ENCODE data around the gene RAPGEFL1. TPM values are rescaled to one million over a fixed set of nuclear protein-coding genes. Genes with fewer than 3 reads are reported as not detected.
"Not testable (repeated sequence)": the region's sequence is repeated elsewhere in the genome, so short reads cannot be mapped to it uniquely, and the experiment has no call there.

The RAPGEFL1 gene
- total RNA-seq, 2 donors from 2014 or later, result 14.2 to 25.1 TPM

DNA sequence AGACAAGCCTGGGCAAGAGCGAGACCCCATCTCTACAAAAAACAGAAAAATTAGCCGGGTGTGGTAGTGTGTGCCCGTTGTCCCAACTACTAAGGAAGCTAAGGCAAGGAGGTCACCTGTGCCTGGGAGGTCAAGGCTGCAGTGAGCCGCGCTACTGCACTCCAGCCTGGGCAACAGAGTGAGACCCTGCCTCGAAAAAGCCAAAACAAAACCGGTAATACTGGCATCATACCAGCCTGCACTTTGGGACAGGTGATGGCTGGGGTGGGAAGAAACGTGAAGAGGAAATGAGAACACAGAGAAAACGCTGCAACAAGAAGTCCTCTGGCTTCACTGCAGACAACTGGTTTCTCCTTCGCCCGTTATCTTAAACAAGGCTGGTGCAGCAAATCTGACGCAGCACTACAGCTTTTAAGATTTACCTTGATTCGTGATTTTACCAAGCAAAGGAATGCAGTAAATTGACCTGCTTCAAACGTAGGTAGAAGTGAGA is 37.7 kb upstream of the RAPGEFL1 start:
- Histone ChIP-seq H3K4me3 (peak overlapping the region; percentile 63 to 80), H3K27me3 (replicated peaks; ENCODE audit: insufficient read depth) (no peaks in the 10 kb centered on the region), H3K36me3 (peaks cover 1 to 4% of the 10 kb centered on the region in 2 donors), H3K4me1 (replicated peaks) (no peaks in the 10 kb centered on the region), H3K27ac (peak overlapping the region; percentile 96 to 98), H3K9me3 (no peaks in the 10 kb centered on the region)
- TF ChIP-seq POLR2AphosphoS5 (IDR thresholded peaks at IDR 0.05), result no peak
- TF ChIP-seq CTCF (IDR thresholded peaks at IDR 0.05), result no peak
- no peak for TF ChIP-seq POLR2A (IDR thresholded peaks at IDR 0.05)
- 8% methylated on average over 14 of the region's 14 CpGs for WGBS
- intact Hi-C loops (cut with DNase I), result no loop called here
- DNase-seq (ENCODE audit: low spot score), result peak; percentile 33

- H3K27ac ChIP-seq; H3K4me1 ChIP-seq (replicated peaks); intact Hi-C loops (cut with DNase I); H3K4me3 ChIP-seq; H3K9me3 ChIP-seq; H3K36me3 ChIP-seq; H3K27me3 ChIP-seq (replicated peaks; ENCODE audit: insufficient read depth); DNase-seq (ENCODE audit: low spot score): not testable (repeated sequence)
- WGBS, result 89% methylated on average over 3 of the region's 3 CpGs
Observed at GRCh38 chr17:40143166-40143565, 34.1 kb upstream of the RAPGEFL1 start.

DNA sequence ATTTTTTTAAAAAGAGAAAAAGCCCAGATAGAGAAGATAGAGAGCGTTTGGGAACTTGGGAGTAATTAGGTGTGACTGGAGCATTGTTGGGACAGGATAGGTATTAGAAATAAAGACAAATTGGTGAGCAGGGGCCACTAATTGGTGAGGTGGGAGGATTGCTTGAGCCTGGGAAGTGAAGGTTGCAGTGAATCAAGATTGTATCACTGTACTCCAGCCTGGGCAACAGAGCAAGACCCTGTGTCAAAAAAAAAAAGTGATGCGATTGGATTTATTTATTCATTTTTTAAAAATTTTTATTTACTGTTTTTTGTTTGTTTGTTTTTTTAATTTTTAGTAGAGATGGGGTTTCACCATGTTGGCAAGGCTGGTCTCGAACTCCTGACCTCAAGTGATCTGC is 31.8 kb upstream of the RAPGEFL1 start:
- Histone ChIP-seq H3K4me3 (no peak overlapping the region), H3K36me3 (peaks cover 0 to 4% of the 10 kb centered on the region in 2 donors), H3K4me1 (replicated peaks) (peaks cover 4% of the 10 kb centered on the region), H3K27ac (no peak overlapping the region), H3K9me3 (no peaks in the 10 kb centered on the region), H3K27me3 (replicated peaks; ENCODE audit: insufficient read depth) (no peaks in the 10 kb centered on the region)
- DNase-seq (ENCODE audit: low spot score), result no peak
- TF ChIP-seq POLR2AphosphoS5 (IDR thresholded peaks at IDR 0.05), result no peak
- WGBS, result 94% methylated on average over 3 of the region's 3 CpGs
- intact Hi-C loops (cut with DNase I), result no loop called here

- intact Hi-C loops (cut with DNase I), result no loop called here
- peaks cover 0 to 10% of the 10 kb centered on the region in 2 donors for H3K36me3 ChIP-seq
- H3K9me3 ChIP-seq, result no peaks in the 10 kb centered on the region
- 88% methylated on average over 3 of the region's 3 CpGs for whole genome bisulfite sequencing
- H3K4me1 ChIP-seq (replicated peaks), result peaks cover 4% of the 10 kb centered on the region
- no peak overlapping the region for H3K4me3 ChIP-seq
- no peak overlapping the region for H3K27ac ChIP-seq
- no peak for DNase-seq (ENCODE audit: low spot score)
- TF ChIP-seq POLR2A (IDR thresholded peaks at IDR 0.05) (no peak), POLR2AphosphoS5 (IDR thresholded peaks at IDR 0.05) (no peak), CTCF (IDR thresholded peaks at IDR 0.05) (no peak)
- H3K27me3 ChIP-seq (replicated peaks; ENCODE audit: insufficient read depth), result no peaks in the 10 kb centered on the region
Observed at GRCh38 chr17:40148527-40148926, 28.7 kb upstream of the RAPGEFL1 start.

DNA sequence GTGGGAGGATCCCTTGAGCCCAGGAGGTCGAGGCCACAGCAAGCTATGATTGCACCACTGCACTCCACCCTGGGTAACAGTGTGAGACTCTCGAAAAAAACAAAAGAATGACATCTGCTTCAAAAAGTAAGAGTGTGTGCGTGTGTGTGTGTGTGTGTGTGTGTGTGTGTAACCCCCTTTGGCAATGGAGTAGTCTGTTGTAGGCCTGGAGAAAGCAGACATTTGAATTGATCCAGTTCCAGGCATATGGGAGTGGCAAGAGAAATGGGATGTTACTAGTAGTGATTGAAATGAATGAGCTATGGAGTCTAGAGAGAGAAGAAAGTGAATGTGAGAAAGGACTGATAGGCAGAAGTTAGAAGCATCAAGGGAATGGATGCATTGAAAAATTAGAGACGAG is 27.0 kb upstream of the RAPGEFL1 start:
- Histone ChIP-seq H3K9me3 (no peaks in the 10 kb centered on the region), H3K4me1 (replicated peaks) (peaks cover 4% of the 10 kb centered on the region), H3K36me3 (peaks cover 0 to 12% of the 10 kb centered on the region in 2 donors), H3K4me3 (no peak overlapping the region), H3K27me3 (replicated peaks; ENCODE audit: insufficient read depth) (no peaks in the 10 kb centered on the region), H3K27ac (no peak overlapping the region)
- intact Hi-C loops (cut with DNase I), result no loop called here
- TF ChIP-seq POLR2A (IDR thresholded peaks at IDR 0.05) (no peak), CTCF (IDR thresholded peaks at IDR 0.05) (no peak)
- DNase-seq (ENCODE audit: low spot score), result no peak
- WGBS, result 84% methylated on average over 4 of the region's 4 CpGs

GRCh38 chr17:40151414-40151963 is 25.8 kb upstream of the RAPGEFL1 start:
- Histone ChIP-seq H3K27ac (no peak overlapping the region), H3K36me3 (peaks cover 0 to 12% of the 10 kb centered on the region in 2 donors), H3K4me1 (replicated peaks) (no peaks in the 10 kb centered on the region), H3K9me3 (no peaks in the 10 kb centered on the region), H3K27me3 (replicated peaks; ENCODE audit: insufficient read depth) (no peaks in the 10 kb centered on the region), H3K4me3 (no peak overlapping the region)
- DNase-seq (ENCODE audit: low spot score), result no peak
- 73% methylated on average over 7 of the region's 7 CpGs for WGBS
- intact Hi-C loops (cut with DNase I), result no loop called here
- TF ChIP-seq POLR2AphosphoS5 (IDR thresholded peaks at IDR 0.05) (no peak), CTCF (IDR thresholded peaks at IDR 0.05) (no peak), POLR2A (IDR thresholded peaks at IDR 0.05) (no peak)
